ENCODE results near the gene POU3F1. TPM values are rescaled to one million over a fixed set of nuclear protein-coding genes. Genes with fewer than 3 reads are reported as not detected.

Gene POU3F1
- total RNA-seq, 3 donors from 2014 or later: 0.29 TPM; not detected in 2

DNA sequence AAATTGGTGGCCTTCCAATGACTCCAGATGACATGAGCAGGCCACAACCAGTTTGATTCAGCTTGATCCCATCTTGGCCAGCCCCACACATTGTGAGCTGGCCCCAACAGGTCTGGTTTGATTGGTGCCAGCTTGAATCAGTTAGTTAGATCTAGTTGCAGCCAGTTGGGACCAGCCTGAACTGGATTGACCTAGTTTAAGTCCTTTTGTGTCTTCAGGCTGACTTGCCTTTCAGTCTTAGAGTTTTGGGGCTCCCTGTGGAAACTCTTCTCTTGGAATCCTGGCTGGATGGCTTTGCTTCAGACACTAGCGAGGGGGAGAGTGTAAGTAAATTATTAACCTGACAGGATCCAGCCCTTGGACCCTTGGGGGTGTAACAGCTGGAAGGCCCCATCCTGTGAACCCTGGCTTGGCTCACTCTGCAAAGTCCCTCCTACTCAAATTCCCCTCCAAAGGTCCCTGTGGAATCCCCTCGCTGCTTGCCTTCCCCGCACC is 36.2 kb upstream of the POU3F1 start:
- DNase-seq (ENCODE audit: low spot score in 2 of 2): no peak
- intact Hi-C loops (cut with DNase I; ENCODE audit: low total_unique reads): no loop called here

DNA sequence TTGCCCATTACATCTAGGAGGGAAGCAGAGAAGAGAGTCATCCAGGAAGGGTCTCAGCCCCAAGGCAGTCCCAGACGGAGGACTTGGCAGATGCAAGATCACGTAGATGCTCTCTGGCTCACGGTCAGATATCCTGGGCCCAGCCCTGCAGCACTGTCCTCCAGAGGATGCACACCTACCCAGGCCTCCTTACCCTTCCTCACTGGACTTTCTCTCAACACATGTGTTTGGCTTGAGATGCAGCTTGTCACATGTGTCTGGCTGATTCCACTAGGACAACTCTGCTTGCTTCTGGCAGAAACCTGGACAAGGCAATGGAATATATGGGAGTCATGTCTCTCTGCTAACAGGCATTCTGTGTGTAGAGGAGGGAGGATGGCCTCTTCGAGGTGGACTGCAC is 32.4 kb upstream of the POU3F1 start:
- Histone ChIP-seq H3K4me1 (no peaks in the 10 kb centered on the region), H3K36me3 (no peaks in the 10 kb centered on the region), H3K4me3 (no peak overlapping the region), H3K27me3 (no peaks in the 10 kb centered on the region), H3K27ac (no peak overlapping the region), H3K9me3 (no peaks in the 10 kb centered on the region)
- DNase-seq (ENCODE audit: low spot score in 2 of 2): no peak
- TF ChIP-seq POLR2A (IDR thresholded peaks at IDR 0.05) (no peak), POLR2AphosphoS5 (IDR thresholded peaks at IDR 0.05) (no peak)
- TF ChIP-seq, protein P1, sequence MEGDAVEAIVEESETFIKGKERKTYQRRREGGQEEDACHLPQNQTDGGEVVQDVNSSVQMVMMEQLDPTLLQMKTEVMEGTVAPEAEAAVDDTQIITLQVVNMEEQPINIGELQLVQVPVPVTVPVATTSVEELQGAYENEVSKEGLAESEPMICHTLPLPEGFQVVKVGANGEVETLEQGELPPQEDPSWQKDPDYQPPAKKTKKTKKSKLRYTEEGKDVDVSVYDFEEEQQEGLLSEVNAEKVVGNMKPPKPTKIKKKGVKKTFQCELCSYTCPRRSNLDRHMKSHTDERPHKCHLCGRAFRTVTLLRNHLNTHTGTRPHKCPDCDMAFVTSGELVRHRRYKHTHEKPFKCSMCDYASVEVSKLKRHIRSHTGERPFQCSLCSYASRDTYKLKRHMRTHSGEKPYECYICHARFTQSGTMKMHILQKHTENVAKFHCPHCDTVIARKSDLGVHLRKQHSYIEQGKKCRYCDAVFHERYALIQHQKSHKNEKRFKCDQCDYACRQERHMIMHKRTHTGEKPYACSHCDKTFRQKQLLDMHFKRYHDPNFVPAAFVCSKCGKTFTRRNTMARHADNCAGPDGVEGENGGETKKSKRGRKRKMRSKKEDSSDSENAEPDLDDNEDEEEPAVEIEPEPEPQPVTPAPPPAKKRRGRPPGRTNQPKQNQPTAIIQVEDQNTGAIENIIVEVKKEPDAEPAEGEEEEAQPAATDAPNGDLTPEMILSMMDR (IDR thresholded peaks at IDR 0.05): no peak
- intact Hi-C loops (cut with DNase I; ENCODE audit: low total_unique reads): no loop called here

More for the DNA sequence above, 36.2 kb upstream of the POU3F1 start:
- TF ChIP-seq POLR2AphosphoS5 (IDR thresholded peaks at IDR 0.05) (no peak), POLR2A (IDR thresholded peaks at IDR 0.05) (no peak)
- TF ChIP-seq, protein P1 (IDR thresholded peaks at IDR 0.05): no peak
- no peak overlapping the region for H3K4me3 ChIP-seq
- H3K36me3 ChIP-seq: no peaks in the 10 kb centered on the region
- H3K27me3 ChIP-seq: no peaks in the 10 kb centered on the region
- H3K27ac ChIP-seq: no peak overlapping the region
- no peaks in the 10 kb centered on the region for H3K9me3 ChIP-seq
- no peaks in the 10 kb centered on the region for H3K4me1 ChIP-seq

DNA sequence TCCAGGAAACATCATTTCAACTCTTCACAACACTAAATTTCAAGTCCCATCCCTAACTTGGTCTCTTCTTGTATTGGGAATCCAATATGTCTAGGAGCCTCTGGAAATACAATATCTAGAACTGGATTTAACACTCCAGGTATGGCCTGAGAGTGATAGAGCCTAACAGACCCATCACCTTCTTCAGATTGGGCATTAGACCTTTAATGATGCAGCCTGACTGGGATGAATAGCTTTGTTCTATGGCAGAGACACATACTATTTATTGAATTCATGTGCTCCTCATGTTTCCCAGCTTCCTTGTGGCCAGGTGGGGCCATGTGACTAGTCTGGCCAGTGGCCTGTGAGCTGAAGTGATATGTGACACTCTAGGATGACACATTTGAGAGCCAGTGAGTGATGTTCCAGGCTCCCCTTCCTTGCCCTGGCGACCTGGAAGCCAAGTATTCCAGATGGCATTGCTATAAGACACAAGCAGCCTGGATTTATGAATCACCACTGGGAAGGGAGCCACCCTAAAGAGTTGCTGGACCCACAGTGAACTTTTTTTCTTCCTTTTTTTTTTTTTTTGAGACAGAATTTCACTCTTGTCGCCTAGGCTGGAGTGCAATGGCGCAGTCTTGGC is 31.0 kb upstream of the POU3F1 start:
- Histone ChIP-seq H3K27ac (no peak overlapping the region), H3K27me3 (no peaks in the 10 kb centered on the region), H3K9me3 (no peaks in the 10 kb centered on the region), H3K4me1 (no peaks in the 10 kb centered on the region), H3K4me3 (no peak overlapping the region), H3K36me3 (no peaks in the 10 kb centered on the region)
- TF ChIP-seq POLR2A (IDR thresholded peaks at IDR 0.05) (no peak), POLR2AphosphoS5 (IDR thresholded peaks at IDR 0.05) (no peak)
- TF ChIP-seq, protein P1 (IDR thresholded peaks at IDR 0.05): no peak
- intact Hi-C loops (cut with DNase I; ENCODE audit: low total_unique reads): no loop called here
- DNase-seq (ENCODE audit: low spot score in 2 of 2): no peak

DNA sequence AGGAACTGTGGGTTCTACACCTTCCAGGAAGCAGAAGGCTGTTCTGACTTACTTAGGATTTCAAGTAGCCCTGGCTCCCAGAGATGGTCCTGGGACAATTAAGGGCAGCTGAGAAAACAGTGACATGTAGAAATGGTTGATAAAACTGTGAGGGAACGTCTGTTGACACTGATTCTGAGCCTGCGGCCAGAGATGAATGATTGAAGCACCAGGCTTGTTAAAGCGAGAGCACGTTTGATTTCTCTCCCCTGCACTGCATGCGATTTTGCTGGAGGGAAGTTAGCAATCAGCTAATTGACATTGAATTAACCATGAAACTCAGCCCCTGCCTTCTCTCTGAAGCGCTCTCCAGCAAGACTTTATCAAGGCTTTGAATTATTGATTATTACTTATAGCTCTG is 29.9 kb upstream of the POU3F1 start:
- H3K27me3 ChIP-seq: no peaks in the 10 kb centered on the region
- no peak for TF ChIP-seq POLR2A (IDR thresholded peaks at IDR 0.05)
- TF ChIP-seq, protein P1 (IDR thresholded peaks at IDR 0.05): no peak
- no peak for TF ChIP-seq POLR2AphosphoS5 (IDR thresholded peaks at IDR 0.05)
- intact Hi-C loops (cut with DNase I; ENCODE audit: low total_unique reads): no loop called here
- H3K27ac ChIP-seq: no peak overlapping the region
- no peaks in the 10 kb centered on the region for H3K9me3 ChIP-seq
- no peaks in the 10 kb centered on the region for H3K36me3 ChIP-seq
- no peaks in the 10 kb centered on the region for H3K4me1 ChIP-seq
- no peak for DNase-seq (ENCODE audit: low spot score in 2 of 2)
- H3K4me3 ChIP-seq: no peak overlapping the region

DNA sequence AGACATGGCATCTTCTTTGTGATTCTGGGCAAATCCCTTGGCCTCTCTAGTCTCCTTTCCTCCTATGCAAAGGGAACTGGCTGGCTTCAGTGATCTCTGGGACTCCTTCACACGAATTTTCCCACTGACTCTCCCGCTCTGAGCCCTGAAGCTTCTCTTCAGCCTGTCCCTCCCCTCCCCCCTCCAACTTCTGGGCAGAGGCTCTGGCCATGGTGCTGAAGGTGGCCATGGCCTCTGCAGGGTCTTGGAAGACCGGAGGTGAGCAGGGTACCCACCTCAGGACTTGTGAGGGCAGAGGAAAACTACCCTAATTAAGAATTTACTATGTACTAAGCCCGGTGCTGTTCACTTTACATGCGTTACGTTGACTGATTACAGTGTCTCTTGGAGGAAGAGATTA is 29.4 kb upstream of the POU3F1 start:
- no peak for DNase-seq (ENCODE audit: low spot score in 2 of 2)
- intact Hi-C loops (cut with DNase I; ENCODE audit: low total_unique reads): no loop called here
- H3K4me3 ChIP-seq: no peak overlapping the region
- no peaks in the 10 kb centered on the region for H3K36me3 ChIP-seq
- TF ChIP-seq, protein P1 (IDR thresholded peaks at IDR 0.05): no peak
- no peak for TF ChIP-seq POLR2A (IDR thresholded peaks at IDR 0.05)
- TF ChIP-seq POLR2AphosphoS5 (IDR thresholded peaks at IDR 0.05): no peak
- no peak overlapping the region for H3K27ac ChIP-seq
- no peaks in the 10 kb centered on the region for H3K27me3 ChIP-seq
- no peaks in the 10 kb centered on the region for H3K9me3 ChIP-seq
- H3K4me1 ChIP-seq: no peaks in the 10 kb centered on the region
